ENCODE results near the gene BICC1.

BICC1 gene

GRCh38 chr10:58546722-58547445 is 34.2 kb downstream of the BICC1 start:
- in situ Hi-C loops (cut with HindIII; ENCODE audit: low pct_ligation_motif_present, low sequenced_read_pairs), result no loop called here
- no peak overlapping the region for H3K4me3 ChIP-seq (ENCODE audit: low read depth, low read length)

GRCh38 chr10:58547963-58548362 is 35.3 kb downstream of the BICC1 start:
- no peak for TF ChIP-seq CTCF (IDR thresholded peaks at IDR 0.05; ENCODE audit: low read depth, low read length, missing control alignments)

More at GRCh38 chr10:58546722-58547445, 34.2 kb downstream of the BICC1 start:
- DNase-seq, result no peak
- H3K27ac ChIP-seq, result no peak overlapping the region
- H3K27me3 ChIP-seq (replicated peaks), result no peaks in the 10 kb centered on the region
- no peaks in the 10 kb centered on the region for H3K36me3 ChIP-seq (replicated peaks)
- TF ChIP-seq CTCF (IDR thresholded peaks at IDR 0.05; ENCODE audit: low read depth, low read length, missing control alignments), result no peak

GRCh38 chr10:58554316-58554715 is 41.6 kb downstream of the BICC1 start:
- DNase-seq, result no peak
- Histone ChIP-seq H3K36me3 (replicated peaks) (no peaks in the 10 kb centered on the region), H3K4me3 (ENCODE audit: low read depth, low read length) (no peak overlapping the region), H3K27ac (no peak overlapping the region), H3K27me3 (replicated peaks) (no peaks in the 10 kb centered on the region)
- in situ Hi-C loops (cut with HindIII; ENCODE audit: low pct_ligation_motif_present, low sequenced_read_pairs), result no loop called here
- TF ChIP-seq CTCF (IDR thresholded peaks at IDR 0.05; ENCODE audit: low read depth, low read length, missing control alignments), result no peak

More at GRCh38 chr10:58547963-58548362, 35.3 kb downstream of the BICC1 start:
- Histone ChIP-seq H3K36me3 (replicated peaks) (no peaks in the 10 kb centered on the region), H3K27ac (no peak overlapping the region), H3K27me3 (replicated peaks) (no peaks in the 10 kb centered on the region), H3K4me3 (ENCODE audit: low read depth, low read length) (no peak overlapping the region)
- in situ Hi-C loops (cut with HindIII; ENCODE audit: low pct_ligation_motif_present, low sequenced_read_pairs), result no loop called here
- no peak for DNase-seq

- no peaks in the 10 kb centered on the region for H3K36me3 ChIP-seq (replicated peaks)
- DNase-seq, result no peak
- H3K27me3 ChIP-seq (replicated peaks), result no peaks in the 10 kb centered on the region
- in situ Hi-C loops (cut with HindIII; ENCODE audit: low pct_ligation_motif_present, low sequenced_read_pairs), result no loop called here
- no peak overlapping the region for H3K4me3 ChIP-seq (ENCODE audit: low read depth, low read length)
- no peak for TF ChIP-seq CTCF (IDR thresholded peaks at IDR 0.05; ENCODE audit: low read depth, low read length, missing control alignments)
- H3K27ac ChIP-seq, result no peak overlapping the region
Measured at GRCh38 chr10:58555170-58555929, 42.7 kb downstream of the BICC1 start.

- TF ChIP-seq CTCF (IDR thresholded peaks at IDR 0.05; ENCODE audit: low read depth, low read length, missing control alignments), result no peak
- no peaks in the 10 kb centered on the region for H3K27me3 ChIP-seq (replicated peaks)
- in situ Hi-C loops (cut with HindIII; ENCODE audit: low pct_ligation_motif_present, low sequenced_read_pairs), result no loop called here
- DNase-seq, result no peak
- no peak overlapping the region for H3K27ac ChIP-seq
- H3K36me3 ChIP-seq (replicated peaks), result no peaks in the 10 kb centered on the region
- H3K4me3 ChIP-seq (ENCODE audit: low read depth, low read length), result no peak overlapping the region
Measured at GRCh38 chr10:58555930-58556311, 43.2 kb downstream of the BICC1 start.

Data from brain microvascular endothelial cell (primary cell).